Glomerular visceral epithelial cell (primary cell): Measurements from ENCODE around the gene ERBIN.
A peak's percentile ranks its signal among the peaks of the same experiment; 100 is the strongest.
"Not testable (repeated sequence)": the region's sequence is repeated elsewhere in the genome, so short reads cannot be mapped to it uniquely, and the experiment has no call there.

Experiments
- DNase-seq: peaks from one replicate; pipeline ENCODE4 v3.0.0-alpha.2; 2016; ENCODE audit errors: extremely low spot score

ERBIN gene

DNA sequence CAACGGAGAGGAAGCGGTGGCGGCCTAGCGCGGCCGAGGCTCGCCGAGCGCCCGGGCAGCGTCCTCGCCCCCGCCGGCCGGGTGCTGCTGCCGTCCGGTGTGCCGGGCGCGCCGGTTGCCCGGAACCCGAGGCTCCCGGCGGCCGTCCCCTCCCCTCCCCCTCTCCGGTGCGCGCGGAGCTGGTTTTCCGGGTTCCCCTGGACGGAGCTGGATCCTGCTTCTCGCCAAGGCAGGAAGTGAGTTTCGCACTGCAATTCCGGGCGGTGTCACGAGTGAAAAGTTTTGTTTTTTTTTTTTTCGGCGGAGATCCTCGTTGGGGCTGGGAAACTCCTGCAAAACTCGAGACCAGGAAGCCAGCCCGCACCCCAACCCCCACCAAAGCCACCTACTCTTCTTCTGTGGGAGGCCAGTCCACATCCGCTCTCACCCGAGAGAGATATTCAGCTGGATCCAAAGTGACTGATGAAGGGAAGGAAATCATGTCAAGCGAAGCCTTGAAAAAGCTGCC is at the start of gene ERBIN:
ERBIN (plus strand) TSS at position 300 of the 508 bp plus-strand sequence. CDS start 66,144 bp downstream, outside the sequence.
- peak; percentile 91 for DNase-seq

- DNase-seq: no peak
These were observed 49.4 kb upstream of the ERBIN start for GRCh38 chr5:65876970-65877369.

- DNase-seq: peak; percentile 78
These were observed 46.6 kb upstream of the ERBIN start for GRCh38 chr5:65879668-65880256.

DNA sequence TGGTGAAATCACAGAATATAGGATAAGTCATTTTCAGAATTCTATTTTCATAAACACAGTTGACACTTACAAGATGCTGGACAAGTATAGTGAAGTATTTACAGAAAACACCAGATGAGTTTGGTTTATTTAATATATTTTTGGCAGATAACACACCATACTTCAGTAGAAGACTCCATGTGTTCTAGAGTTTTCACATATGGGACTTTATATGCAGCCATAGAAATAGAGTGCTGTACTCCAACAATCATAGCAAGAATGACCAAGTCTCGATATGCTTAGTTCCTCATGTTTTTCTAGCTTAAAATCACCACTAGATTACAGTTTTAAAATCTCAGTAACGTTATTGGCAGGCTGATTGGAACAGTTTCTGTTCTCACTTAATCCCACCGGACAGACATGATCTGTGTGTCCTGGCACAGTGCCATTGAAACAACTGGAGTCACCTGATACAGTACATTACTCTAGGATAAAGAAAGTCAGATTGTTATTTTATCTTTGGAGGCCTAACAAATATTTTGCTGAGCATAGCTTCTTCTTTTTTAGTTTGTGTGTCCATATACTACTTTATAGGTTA is 45.8 kb upstream of the ERBIN start:
- peak; percentile 15 for DNase-seq

- no peak for DNase-seq
These were observed 44.1 kb upstream of the ERBIN start for GRCh38 chr5:65882278-65882677.

GRCh38 chr5:65883461-65883860 is 42.9 kb upstream of the ERBIN start:
- DNase-seq: no peak

DNA sequence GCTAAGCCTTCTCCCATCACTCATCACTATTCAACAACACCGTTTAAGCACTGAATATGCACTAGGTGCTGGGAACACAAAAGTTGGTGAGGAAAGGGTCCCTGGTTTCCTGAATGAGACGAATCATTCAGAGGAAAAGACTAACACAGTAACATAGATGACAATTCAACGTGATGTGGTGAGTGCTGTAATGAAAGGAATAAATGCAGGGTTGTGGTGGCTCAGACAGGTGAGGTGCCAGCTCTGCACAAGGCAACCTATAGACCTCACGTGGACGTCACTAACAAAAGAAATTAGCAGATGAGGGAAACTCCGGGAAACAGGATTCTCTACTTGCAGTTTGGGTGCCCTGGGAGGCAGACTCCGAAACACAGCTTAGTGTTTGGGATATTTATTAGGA is 40.0 kb upstream of the ERBIN start:
- DNase-seq: no peak

DNA sequence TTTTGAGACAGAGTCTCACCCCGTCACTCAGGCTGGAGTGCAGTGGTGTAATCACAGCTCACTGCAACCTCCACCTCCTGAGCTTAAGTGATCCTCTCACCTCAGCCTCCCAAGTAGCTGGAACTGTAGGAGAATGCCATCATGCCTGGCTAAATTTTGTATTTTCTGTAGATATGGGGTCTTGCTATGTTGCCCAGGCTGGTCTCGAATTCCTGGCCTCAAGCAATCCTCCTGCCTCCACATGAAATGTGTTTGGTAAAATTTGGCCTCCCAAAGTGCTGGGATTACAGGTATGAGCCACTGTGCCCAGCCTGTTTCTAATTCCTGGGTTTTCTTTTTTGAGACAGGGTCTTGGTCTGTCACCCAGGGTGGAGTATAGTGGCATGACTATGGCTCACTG is 34.4 kb upstream of the ERBIN start:
- DNase-seq: not testable (repeated sequence)

- no peak for DNase-seq
These were observed 33.6 kb upstream of the ERBIN start for GRCh38 chr5:65892801-65893200.

- DNase-seq: no peak
These were observed 32.5 kb upstream of the ERBIN start for GRCh38 chr5:65893749-65894430.

- no peak for DNase-seq
These were observed 30.5 kb upstream of the ERBIN start for GRCh38 chr5:65895891-65896290.

DNA sequence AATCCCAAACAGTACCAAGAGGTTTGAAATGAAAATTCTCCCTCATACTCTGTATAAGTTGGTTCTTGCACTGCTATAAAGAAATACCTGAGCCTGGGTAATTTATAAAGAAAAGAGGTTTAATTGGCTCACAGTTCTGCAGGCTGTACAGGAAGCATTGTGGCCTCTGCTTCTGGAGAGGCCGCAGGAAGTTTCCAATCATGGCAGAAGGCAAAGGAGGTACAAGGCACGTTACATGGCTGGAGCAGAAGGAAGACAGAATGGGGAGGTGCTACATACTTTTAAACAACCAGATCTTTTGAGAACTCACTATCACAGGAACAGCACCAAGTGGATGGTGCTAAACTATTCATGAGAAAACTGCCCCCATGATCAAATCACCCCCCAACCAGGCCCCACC is 25.6 kb upstream of the ERBIN start:
- no peak for DNase-seq

GRCh38 chr5:65902104-65902503 is 24.3 kb upstream of the ERBIN start:
- no peak for DNase-seq

GRCh38 chr5:65903581-65903980 is 22.8 kb upstream of the ERBIN start:
- no peak for DNase-seq

GRCh38 chr5:65906256-65906655 is 20.1 kb upstream of the ERBIN start:
- no peak for DNase-seq

GRCh38 chr5:65907135-65907534 is 19.2 kb upstream of the ERBIN start:
- peak; percentile 52 for DNase-seq

DNA sequence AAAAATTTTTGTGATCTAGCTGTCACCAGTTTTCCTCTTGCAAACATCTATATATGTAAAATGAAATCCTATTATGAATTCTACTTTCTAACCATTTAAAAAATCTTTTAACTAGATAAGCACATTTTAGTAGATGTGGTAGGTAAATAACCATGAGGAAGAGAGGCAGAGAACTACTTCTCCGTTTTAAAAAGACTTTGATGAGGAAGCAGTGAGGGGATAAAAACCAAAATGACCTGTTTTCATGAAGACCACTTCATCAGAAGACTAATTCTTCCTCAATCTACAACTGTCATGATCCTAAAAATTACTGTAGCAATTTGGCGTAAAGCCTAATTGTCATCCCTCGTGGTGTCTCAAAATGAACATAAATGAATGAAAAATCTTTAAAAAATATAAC is 15.7 kb upstream of the ERBIN start:
- no peak for DNase-seq

- no peak for DNase-seq
These were observed 14.1 kb upstream of the ERBIN start for GRCh38 chr5:65912311-65912710.

DNA sequence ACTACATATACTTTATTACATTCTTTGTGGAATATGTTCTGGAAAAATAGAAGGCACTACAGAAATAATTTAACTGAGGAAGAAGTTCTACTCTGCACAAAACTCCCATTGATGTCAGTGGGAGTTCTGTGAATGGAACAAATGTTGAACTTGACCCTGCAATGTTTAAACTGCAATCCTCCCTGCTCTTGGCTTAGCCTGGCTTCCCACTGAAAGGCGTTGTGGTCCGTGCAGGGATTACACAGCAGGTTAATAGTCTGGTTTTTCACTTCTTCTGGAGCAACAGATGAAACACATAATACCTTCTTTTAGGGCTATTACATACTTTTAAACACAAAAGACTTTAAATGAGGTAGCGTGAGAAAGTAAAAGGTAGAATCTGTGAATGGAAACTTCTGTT is 12.9 kb upstream of the ERBIN start:
- no peak for DNase-seq

DNA sequence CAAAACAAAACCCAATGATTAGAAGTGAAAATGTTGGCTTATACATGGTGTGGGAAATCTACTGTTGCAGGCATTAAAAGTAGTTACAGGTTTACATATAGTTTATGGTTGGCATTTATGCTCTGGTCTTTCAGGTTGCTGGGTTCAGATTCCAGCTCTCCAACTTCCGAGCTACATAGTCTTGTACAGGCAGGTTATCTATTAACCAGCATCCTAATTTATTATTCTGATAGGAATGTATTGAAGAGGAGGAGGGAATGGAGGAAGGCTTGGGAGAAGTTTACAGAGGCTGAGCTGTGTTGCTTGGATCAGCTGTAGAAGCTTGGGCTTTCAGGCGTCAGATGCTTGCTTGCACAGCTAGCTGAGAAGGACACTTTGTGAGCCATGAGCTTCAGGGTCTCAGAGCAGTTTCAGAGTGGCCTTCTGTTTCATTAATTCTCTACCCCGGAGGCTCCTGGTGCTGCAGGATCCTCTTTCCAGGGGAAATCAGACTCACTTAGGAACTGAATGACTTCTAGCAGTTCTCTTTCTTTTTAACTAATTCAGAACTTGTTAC is 11.7 kb upstream of the ERBIN start:
- peak; percentile 18 for DNase-seq

- not testable (repeated sequence) for DNase-seq
These were observed 10.7 kb upstream of the ERBIN start for GRCh38 chr5:65915661-65916060.

- DNase-seq: no peak
These were observed 10.3 kb upstream of the ERBIN start for GRCh38 chr5:65916066-65916465.

DNA sequence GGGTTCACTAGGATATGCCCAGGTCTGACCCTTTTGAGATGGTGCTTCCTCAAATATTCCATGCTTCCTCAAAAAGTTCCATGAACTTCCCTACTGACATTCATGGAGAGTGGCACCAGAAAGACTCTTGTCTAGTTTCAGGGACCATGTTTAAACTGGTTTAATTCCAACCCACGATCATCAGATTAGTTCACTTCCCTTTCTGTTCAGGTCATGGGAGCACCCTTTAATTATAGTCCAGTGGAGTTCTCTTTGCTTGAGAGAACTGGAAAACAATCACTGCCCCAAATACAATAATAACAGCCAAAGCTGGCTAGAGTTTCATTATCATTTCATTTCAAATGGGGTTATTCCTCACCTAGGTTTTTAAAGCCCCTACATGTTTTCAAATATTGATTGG is 9.7 kb upstream of the ERBIN start:
- DNase-seq: no peak
